Transverse colon (tissue), 4 donors: Measurements from ENCODE around the gene GMDS. TPM values are rescaled to one million over a fixed set of nuclear protein-coding genes. Genes with fewer than 3 reads are reported as not detected.

Experiments
- DNase-seq: peaks from one replicate; pipeline ENCODE4 v3.0.0-alpha.2; 2019
- H3K27ac ChIP-seq, 4 donors: fragments of 200-600 bp; sonication (generic); 2 replicates each; pipeline ENCODE4 v1.5.1; 2016 to 2018; ENCODE audit warnings: inconsistent platforms in 4 of 4
- H3K27me3 ChIP-seq: fragments of 200-600 bp; sonication (generic); 2 replicates; pipeline ENCODE4 v1.5.1; 2017; ENCODE audit warnings: inconsistent platforms
- H3K36me3 ChIP-seq, 4 donors: fragments of 200-600 bp; sonication (generic); 2 replicates each; pipeline ENCODE4 v1.5.1; 2017 to 2019; ENCODE audit warnings: inconsistent platforms in 4 of 4
- H3K4me1 ChIP-seq, 4 donors: fragments of 200-600 bp; sonication (generic); 2 replicates each; pipeline ENCODE4 v1.5.1; 2017 to 2020; ENCODE audit warnings: inconsistent platforms in 4 of 4
- H3K4me3 ChIP-seq, 4 donors: fragments of 200-600 bp; sonication (generic); 1 replicate in 1 of 4; 2 replicates in 3 of 4; pipeline versions ENCODE4 v1.5.1 to v1.6.1; 2017 to 2019; ENCODE audit warnings: inconsistent platforms in 4 of 4
- H3K9me3 ChIP-seq, 2 donors: fragments of 200-600 bp; sonication (generic); 2 replicates each; pipeline ENCODE4 v1.5.1; 2017 to 2019; ENCODE audit warnings: inconsistent platforms in 2 of 2
- CTCF ChIP-seq, 5 experiments: fragments of 200-600 bp in 3 of 5; fragments of 450-650 bp in 2 of 5; sonication (generic) in 3 of 5; IDR thresholded peaks; 1 replicate in 2 of 5; 2 replicates in 3 of 5; pipeline ENCODE4 v1.5.1; 2016 to 2017; ENCODE audit warnings: antibody characterized with exemption in 5 of 5, inconsistent platforms in 3 of 5, mild to moderate bottlenecking in 2 of 5, moderate library complexity in 1 of 5
- EP300 ChIP-seq: sonication (generic); formaldehyde crosslinking; IDR thresholded peaks from one replicate; pipeline ENCODE4 v1.6.1; 2017; ENCODE audit warnings: antibody characterized with exemption, low read depth
- POLR2A ChIP-seq: fragments of 450-650 bp; IDR thresholded peaks from one replicate; pipeline ENCODE4 v1.6.1; 2016; ENCODE audit warnings: antibody characterized with exemption, mild to moderate bottlenecking, moderate library complexity
- POLR2AphosphoS5 ChIP-seq, 3 donors: sonication (generic); formaldehyde crosslinking; IDR thresholded peaks; one replicate each; pipeline ENCODE4 v1.6.1; 2016; ENCODE audit warnings: antibody characterized with exemption in 3 of 3
- WGBS, 2 donors: methylation state at CpG; one replicate each; pipeline ENCODE4 v1.1.5; 2018; ENCODE audit warnings: low coverage in 1 of 2; 5-methylcytosine and 5-hydroxymethylcytosine counted together
- in situ Hi-C, 4 donors: fragments of 200-750 bp; cut with MboI; loops; one replicate each; pipeline versions ENCODE4 v1.15.0 to v1.15.1; 2017; ENCODE audit warnings: low sequenced_read_pairs in 3 of 4, low pct_ligation_motif_present in 1 of 4, low pct_unique_long_range_greater_than_20kb in 1 of 4
- intact Hi-C: fragments of 100-400 bp; cut with DNase I; formaldehyde crosslinking; loops from one replicate; pipeline ENCODE4 v1.15.1; 2023; ENCODE audit warnings: low total_unique reads
- total RNA-seq, 4 donors: library from RNA; depleted of rRNA; stranded (reverse); fragments of >200 nt; gene quantifications; one replicate each; pipeline ENCODE4 v1.1.0, GENCODE V29; 2016

The GMDS gene
- total RNA-seq, 4 donors from 2014 or later, result 66.2 to 546 (median 102) TPM

DNA sequence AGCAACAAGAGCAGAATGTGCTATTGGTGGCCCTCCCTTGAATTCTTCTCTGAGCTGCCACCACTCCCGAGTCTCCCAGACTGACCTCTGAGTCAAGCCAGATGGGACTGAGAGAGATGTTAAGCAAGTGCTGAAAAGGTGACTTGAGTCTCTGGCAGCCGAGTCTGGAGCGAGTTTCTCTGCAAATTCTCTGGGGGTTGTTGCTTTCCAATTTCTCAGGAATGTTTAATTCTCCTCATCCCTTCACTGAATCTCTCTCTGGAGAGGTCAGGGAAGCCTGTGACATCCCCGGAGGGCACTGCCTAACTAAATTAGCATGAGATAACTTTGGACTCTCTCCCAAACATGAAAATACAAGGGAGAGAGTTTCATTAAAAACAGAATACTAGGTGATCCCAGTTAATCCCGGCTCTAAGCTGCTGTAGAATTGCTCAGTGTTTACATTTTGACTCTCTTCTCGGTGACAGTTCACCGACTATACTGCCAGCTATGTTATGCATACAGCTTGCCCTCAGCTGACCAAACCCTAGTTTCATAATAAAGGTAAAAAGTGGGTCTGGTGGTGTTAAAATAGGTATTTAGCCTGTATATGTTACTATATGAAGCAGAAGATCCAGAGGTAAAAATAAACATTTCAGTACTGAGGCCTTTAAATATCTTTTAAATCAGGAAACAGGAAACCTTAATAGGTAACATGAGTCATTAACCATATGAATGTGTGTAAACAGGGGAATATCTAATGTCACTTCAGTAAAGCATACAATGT lies 477.7 kb downstream of the GMDS start:
- DNase-seq, result no peak
- in situ Hi-C loops (no loop called here), intact Hi-C loops (no loop called here)
- TF ChIP-seq POLR2A, result no peak
- TF ChIP-seq POLR2AphosphoS5 (IDR thresholded peaks at IDR 0.05), result no peak
- TF ChIP-seq EP300, result no peak
- no peak for TF ChIP-seq CTCF (IDR thresholded peaks at IDR 0.05)
- 56 to 68% methylated on average over 6 to 7 of the region's 7 CpGs for WGBS, 2 donors
- Histone ChIP-seq H3K27ac (no peak overlapping the region), H3K9me3 (no peaks in the 10 kb centered on the region), H3K4me3 (no peak overlapping the region), H3K36me3 (no peaks in the 10 kb centered on the region), H3K4me1 (peaks cover 0 to 9% (median 1%) of the 10 kb centered on the region in 4 donors), H3K27me3 (no peaks in the 10 kb centered on the region)

GRCh38 chr6:1766654-1767053 lies 478.8 kb downstream of the GMDS start:
- Histone ChIP-seq H3K9me3 (no peaks in the 10 kb centered on the region), H3K27me3 (no peaks in the 10 kb centered on the region), H3K36me3 (no peaks in the 10 kb centered on the region), H3K4me3 (no peak overlapping the region), H3K27ac (no peak overlapping the region), H3K4me1 (peaks cover 0 to 16% (median 5%) of the 10 kb centered on the region in 4 donors)
- DNase-seq, result no peak
- 70 to 75% methylated on average over 2 to 8 of the region's 8 CpGs for WGBS, 2 donors
- intact Hi-C loops (no loop called here), in situ Hi-C loops (no loop called here)
- TF ChIP-seq POLR2A, result no peak
- no peak for TF ChIP-seq EP300
- TF ChIP-seq POLR2AphosphoS5 (IDR thresholded peaks at IDR 0.05), result no peak
- no peak for TF ChIP-seq CTCF (IDR thresholded peaks at IDR 0.05)

DNA sequence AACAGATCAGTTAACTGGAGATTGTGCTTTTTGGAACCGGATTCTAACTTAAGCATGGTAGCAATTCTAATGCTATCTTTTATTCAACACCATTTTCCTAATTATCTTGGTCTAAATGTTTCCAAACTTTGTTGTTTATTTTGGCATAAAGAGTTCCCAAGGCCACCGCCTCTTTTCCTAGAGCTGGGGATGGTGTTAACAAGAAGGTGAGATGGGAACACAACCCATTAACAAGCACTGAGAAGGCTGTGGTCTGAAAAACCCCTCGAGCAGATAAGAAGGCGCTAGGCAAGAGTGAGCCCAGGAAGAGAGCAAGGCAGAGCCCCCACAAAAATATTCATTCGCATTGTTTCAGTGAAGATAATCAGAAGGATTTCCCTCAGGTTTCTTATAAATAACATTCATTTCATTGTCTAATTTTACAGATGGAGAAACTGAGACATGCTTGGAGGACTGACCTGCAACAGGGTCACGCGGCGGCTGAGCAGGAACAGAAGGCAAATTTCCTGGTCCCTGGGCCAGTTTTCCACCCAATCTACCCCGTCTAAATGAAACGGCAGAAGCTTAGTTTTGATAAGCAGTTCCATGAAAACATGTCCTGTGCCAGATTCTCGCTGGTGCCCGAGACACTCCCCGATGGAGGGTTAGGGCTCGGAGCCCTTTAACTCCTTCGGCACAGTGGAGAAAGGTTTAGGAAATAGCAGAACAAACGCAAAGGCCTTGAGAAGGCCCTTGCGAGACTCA lies 480.1 kb downstream of the GMDS start:
- no peak overlapping the region for H3K27ac ChIP-seq
- no peaks in the 10 kb centered on the region for H3K27me3 ChIP-seq
- intact Hi-C loops (no loop called here), in situ Hi-C loops (no loop called here)
- no peaks in the 10 kb centered on the region for H3K9me3 ChIP-seq
- 85 to 89% methylated on average over 5 to 17 of the region's 17 CpGs for WGBS, 2 donors
- no peak for DNase-seq
- no peak for TF ChIP-seq POLR2A
- no peak for TF ChIP-seq CTCF (IDR thresholded peaks at IDR 0.05)
- TF ChIP-seq POLR2AphosphoS5 (IDR thresholded peaks at IDR 0.05), result no peak
- no peak for TF ChIP-seq EP300
- peaks cover 0 to 25% (median 6%) of the 10 kb centered on the region in 4 donors for H3K4me1 ChIP-seq
- no peaks in the 10 kb centered on the region for H3K36me3 ChIP-seq
- no peak overlapping the region for H3K4me3 ChIP-seq

DNA sequence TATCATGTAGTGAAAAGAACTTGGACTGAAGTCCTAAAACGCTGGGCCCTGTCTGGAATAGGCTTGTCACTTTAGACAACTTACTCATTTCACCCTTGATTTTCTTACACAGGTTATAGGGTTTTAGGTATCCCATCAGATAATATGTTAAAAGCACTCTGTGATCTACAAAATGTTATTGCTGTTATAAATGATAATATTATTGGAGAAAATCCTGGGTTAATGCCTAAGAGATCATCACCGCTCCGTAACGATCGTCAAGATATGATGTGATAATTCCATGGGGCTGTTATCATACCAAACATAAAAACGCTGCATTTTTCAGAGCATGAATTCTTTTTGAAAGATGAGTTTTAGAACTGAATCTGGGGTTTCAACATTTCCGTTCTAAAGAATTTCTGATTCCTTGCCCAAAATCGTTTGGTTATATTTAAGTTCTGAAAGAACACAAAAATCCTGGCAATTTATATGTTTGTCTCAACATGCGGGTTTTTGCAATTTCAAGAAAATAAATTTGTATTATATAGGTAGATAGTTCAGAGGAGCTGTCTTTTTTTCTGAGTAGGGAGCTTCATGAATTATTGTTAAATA lies 480.9 kb downstream of the GMDS start:
- no peak for DNase-seq
- no peaks in the 10 kb centered on the region for H3K36me3 ChIP-seq
- no peak overlapping the region for H3K27ac ChIP-seq
- intact Hi-C loops, result no loop called here
- no peaks in the 10 kb centered on the region for H3K9me3 ChIP-seq
- in situ Hi-C loops, result no loop called here
- 93 to 96% methylated on average over 9 of the region's 9 CpGs for WGBS, 2 donors
- TF ChIP-seq EP300, result no peak
- TF ChIP-seq POLR2A, result no peak
- no peak for TF ChIP-seq CTCF (IDR thresholded peaks at IDR 0.05)
- no peak for TF ChIP-seq POLR2AphosphoS5 (IDR thresholded peaks at IDR 0.05)
- H3K4me3 ChIP-seq, result no peak overlapping the region
- H3K27me3 ChIP-seq, result no peaks in the 10 kb centered on the region
- H3K4me1 ChIP-seq, result peaks cover 0 to 25% (median 6%) of the 10 kb centered on the region in 4 donors
